NCI-H774 (cell line): ENCODE results near the gene LCMT1.
"Not testable (repeated sequence)": the region's sequence is repeated elsewhere in the genome, so short reads cannot be mapped to it uniquely, and the experiment has no call there.

Experiments
- DNase-seq: peaks from one replicate; lab custom pipeline; 2025; lab: John Stamatoyannopoulos, UW

The LCMT1 gene

DNA sequence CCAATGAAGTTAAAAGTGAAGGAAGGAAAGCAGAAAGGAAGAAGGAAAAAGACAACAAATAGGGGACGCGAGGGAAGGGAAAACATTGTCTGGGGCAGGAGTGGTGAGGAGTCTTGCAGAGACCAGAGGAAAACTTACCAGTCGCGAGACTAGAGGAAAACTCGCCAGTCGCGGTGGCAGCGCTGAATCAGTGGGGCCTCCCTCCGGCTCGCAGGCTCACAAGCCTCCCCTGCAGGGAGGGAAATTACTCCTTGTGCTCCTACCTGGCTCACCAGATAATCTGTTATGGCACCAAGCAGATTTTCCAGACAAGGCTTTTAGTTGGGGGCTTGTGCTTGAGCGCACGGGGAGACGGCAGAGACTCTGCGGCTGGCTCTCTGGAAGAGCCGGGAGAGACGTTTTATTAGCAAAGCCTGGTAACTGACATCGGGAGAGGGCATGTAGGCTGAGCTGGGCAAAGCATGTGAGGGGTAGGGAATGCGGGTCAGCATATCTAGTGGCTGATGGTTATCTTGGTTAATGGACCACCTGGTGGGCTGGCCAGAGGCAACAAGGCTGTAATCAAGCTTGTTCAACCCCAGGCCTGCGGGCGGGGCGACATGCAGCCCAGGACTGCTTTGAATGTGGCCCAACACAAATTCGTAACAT, 37.1 kb downstream of the LCMT1 start:
- DNase-seq: no peak

DNA sequence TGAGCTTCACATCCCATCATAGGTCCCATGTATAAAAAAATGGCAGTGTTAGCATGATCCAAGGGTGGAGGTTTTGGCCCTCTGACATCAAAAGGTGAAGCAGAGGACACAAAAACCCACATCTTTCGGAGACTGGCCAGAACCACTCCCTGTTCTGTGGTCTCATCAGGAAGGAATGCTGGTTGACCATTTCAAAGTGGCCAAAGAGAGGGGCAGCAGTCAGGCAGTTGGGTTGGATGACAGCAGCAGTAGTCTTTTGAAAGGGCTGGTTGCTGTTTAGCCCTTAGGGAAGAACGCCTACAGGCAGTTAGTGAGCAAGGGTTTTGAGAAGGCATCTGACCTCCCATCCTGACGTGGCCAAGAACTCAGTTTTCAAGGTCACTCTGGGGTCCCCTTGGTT, 40.5 kb downstream of the LCMT1 start:
- DNase-seq: no peak

DNA sequence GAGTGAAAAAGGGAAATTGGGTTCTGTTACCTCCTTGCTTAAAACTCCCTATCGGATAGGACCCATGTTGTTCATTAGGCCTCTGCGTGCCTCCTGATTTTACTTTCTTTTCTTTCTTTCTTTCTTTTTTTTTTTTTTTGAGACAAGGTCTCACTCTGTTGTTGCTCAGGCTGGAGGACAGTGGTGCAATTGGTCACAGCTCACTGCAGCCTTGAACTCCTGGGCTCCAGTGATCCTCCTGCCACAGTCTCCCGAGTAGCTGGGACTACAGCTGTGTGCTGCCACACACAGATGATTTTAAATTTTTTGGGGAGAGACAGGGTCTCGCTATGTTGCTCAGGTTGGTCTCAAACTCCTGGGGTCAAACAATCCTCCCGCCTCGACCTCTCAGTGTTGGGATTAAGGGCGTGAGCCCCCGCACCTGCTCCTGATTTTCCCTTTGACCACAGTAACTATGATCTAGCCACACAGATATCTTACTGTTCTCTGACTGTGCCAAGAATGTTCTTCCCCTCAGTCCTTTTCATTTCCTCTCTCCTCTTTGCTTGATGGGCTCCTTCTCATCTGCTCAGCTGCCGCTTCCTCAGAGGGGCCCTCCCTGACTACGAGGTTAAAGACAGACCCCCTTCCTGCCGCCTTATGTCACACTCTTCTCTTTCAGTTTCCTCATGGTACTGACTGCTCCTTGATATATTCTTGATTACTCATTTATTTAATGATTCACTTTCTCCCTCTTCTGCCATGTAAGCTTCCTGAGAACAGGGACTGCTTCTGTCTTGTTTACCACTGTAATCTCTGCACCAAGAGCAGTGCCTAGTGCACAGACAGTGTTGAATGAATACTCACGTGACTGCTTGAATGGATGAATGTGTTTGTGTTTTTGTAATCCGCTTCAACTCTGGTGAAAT, 44.3 kb downstream of the LCMT1 start:
- DNase-seq: no peak

DNA sequence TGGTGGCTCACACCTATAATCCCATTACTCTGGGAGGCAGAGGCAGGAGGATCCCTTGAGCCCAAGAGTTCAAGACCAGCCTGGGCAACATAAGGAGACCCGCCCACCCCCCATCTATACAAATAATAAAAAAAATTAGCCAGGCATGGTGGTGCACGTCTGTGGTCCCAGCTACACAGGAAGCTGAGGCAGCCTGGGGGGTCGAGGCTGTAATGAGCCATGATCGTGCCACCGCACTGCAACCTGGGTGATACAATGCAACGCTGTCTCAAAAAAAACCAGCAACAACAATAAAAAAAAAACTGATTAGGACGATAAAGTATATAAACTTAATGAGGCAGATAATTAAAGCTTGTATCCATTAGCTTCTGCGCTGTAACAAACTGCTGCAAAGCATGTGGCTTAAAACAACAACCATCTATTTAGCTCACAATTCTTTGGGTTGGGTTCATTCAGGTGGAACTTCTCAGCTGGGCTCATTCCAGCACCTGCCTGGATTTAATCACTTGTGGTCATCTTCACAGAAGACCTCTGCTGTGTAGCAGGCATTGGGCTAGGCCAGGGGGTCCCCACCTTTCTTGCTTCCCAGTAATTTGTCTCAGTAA, 45.8 kb downstream of the LCMT1 start:
- DNase-seq: no peak

DNA sequence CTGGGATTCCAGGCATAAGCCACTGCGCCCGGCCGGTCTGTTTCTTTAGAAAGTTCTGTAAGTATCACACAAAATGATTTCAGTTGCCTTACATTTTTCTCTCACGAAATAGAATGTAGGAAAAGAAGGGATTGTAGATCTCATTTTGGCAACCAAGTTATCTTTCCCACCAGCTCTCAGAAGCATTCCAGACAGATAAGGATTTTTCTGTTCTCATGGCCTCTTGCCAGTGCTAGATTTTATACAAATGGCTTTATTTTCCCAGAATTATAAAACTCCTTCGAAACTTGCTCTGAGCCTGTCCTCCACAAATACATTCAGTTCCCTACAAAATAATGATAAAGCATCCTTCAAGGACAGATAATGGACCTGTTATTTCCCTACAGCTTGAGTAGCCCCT, 46.9 kb downstream of the LCMT1 start:
- no peak for DNase-seq

DNA sequence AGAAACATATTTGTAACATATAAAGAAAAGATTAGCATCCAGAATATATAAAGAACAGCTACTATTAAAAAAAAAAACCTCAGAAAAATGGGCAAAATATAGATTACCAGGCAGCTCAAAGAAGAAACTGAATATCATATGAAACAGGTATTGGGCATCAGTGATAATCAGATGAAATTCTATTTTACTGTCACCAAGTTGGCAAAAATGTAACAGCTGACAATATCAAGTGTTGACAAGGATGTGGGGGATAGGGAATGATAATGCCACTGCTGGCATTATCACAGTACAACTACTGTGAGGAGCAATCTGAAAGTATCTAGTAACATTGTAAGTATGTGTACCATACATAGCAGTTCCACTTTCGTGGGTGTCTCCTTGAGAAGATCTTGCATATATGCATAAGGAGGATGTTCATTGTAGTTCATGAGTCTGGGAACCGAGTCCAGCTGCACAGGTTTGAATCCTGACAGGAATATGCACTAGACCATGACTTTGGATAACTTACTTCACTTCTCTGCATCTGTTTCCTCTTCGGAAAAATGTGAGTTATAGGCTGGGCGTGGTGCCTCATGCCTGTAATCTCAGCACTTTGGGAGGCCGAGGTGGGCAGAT, 50.3 kb downstream of the LCMT1 start:
- DNase-seq: no peak

DNA sequence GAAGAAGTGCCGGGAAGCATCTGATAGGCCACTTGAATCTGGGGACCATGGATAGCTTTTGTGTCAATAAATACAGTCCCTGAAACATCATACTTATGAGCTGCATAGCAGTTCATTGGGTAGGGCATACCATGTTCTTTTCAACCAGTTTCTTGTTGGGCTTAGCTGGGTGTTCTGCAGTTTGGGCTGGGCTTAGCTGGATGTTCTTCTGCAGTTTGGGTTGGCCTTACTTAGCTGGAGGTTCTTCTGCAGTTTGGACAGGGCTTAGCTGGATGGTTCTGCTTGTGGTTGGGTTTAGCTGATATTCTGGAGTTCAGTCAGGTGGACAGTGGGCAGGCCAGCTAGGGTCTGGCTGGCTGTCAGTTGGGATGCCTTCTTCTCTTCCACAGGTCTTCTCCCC, 52.1 kb downstream of the LCMT1 start:
- no peak for DNase-seq

DNA sequence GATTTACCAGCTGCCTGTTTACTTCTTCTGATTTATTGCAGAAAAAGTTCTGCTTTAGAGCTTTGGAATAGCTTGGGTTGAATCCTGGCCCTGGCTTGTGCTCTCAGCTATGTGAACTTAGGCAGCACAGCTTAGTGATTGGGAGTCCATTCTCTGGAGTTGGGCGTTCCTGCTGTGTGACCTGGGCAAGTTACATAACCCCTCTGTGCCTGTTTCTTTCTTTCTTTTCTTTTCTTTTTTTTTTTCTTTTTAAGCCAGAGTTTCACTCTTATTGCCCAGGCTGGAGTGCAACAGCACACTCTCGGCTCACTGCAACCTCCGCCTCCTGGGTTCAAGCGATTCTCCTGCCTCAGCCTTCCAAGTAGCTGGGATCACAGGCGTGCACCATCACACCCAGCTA, 53.7 kb downstream of the LCMT1 start:
- DNase-seq: no peak

DNA sequence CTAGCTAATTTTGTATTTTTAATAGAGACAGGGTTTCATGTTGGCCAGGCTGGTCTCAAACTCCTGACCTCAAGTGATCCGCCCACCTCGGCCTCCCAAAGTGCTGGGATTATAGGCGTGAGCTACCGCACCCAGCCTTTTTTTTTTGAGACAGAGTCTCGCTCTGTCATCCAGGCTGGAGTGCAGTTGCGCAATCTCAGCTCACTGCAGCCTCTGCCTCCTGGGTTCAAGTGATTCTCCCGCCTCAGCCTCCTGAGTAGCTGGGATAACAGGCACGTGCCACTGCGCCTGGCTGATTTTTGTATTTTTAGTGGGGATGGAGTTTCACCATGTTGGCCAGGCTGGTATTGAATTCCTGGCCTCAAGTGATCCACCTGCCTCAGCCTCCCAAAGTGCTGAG, 56.4 kb downstream of the LCMT1 start:
- not testable (repeated sequence) for DNase-seq

DNA sequence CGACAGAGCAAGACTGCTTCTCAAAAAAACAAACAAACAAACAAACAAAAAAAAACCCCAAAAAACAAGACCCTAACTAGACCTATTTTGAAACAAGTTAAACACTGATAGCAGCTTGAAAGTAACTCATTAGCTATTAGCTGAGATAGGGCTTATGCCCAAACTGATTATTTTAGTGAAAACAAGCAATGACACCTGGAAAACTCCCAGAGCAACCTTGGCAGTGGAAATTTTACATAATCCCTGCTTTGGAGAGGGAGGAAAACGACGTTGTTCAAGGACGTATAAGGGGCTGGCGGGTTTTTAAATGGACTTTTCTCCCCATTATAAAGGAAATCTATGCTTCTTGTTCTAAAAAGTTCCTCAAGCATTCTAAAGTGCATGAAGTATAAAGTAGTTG, 59.8 kb downstream of the LCMT1 start:
- no peak for DNase-seq

DNA sequence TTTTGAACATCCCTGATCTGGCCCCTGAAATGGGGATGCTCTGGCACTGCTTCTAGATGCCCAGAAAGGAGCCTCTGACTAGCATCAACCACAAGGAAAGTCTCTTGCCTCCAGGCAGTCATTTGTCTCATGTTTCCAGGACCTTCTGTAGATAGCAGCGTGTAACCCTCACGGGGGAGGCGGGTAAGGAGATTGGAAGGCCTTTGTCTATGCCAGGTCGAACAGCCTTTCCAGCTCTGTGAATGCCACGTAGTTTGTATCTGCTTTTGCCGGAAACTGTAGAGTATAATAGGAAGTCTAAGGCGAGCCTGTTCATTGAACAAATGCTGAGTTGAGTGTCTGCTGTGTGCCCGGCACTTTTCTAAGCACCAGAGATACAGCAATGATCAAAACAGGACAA, 61.3 kb downstream of the LCMT1 start:
- DNase-seq: no peak

DNA sequence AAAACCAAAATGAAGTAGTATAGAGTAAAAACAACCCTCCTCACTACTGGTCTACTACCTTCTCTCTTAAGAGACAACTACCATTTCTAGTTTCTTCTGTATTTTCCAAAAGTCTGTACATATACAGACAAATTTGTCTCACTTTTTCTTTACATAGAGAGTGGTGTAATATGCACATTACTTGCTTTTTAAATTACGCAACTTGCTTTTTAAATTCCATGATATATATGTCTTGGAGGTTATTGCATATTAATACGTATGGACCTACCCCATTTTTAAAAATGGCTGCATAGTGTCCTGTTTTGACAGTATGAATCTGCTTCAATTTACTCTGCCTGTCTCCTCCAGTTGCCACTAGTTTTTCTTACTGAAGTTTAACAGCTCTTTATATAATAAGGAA, 62.7 kb downstream of the LCMT1 start:
- no peak for DNase-seq

DNA sequence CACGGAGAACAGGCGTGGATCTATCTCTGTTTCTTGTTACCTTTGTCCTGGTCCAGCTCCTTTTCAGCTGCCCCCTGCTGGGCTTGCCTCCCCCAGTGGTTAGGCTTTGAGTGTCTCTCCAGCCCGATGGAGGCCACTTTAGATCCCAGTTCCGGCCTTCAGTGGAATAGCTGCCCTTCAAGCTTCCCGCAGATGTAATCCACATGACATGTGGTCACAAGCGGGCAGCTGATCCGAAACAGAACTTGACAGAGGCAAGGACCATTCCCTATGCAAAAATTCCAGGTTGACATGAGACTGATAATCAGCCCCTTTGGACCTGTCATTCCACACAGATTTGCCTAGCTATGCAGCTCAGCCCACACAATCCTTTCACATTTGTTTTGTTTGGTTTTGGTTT, 64.6 kb downstream of the LCMT1 start:
- DNase-seq: no peak

DNA sequence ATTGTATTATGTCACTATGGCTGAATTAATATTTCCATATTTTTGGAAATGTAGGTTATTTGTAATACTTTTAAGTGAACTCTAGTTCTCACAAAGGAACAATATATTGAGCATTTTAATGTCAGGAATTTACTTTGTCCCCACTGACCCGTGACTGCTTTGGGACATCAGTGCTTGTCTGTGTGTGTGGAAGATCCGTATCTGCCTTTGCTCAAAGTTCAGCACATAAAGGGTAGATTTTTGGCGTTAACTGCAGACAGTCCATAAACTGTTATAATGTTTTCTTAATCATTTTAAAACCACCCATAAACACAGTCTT, 65.9 kb downstream of the LCMT1 start:
- DNase-seq: no peak

DNA sequence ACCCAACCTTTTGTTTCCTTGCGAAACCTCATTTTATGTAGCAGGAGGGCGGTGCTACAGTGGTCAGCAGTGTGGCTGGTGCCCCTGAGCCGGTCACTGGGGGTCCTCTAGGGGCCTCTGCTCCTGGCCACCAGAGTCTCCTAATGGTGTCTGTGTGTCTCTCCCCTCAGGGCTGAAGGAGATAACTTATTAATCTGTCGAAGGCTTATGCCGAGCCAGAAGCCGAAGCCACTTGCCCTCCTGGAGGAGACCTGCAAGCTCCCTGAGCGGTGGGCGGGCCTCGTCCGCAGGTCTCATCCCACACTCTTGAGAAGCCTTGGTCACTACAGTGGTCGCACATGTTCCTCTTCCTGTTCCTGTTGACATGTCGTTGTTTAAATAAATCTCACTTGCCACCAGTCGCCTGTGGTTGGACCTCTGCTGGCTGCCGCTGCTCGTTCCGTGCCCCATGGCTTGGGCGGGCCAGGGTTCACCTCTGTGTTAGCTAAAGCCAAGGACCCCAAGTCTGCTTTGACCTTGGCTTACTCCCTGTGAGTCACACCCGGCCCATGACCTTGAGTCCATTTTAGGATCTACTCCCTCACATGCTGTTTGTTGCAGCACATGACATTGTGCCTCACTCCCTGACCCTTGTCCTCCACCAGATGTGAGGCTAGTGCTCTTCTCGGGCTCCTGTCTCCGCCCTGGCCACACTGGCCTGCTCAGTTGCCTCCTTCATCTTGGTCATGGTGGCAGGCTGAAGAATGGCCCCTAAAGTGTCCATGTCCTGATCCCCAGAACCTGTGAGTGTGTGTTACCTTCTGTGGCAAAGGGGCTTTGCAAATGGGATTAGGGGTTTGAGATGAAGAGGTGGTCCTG, 66.5 kb downstream of the LCMT1 start:
- no peak for DNase-seq

DNA sequence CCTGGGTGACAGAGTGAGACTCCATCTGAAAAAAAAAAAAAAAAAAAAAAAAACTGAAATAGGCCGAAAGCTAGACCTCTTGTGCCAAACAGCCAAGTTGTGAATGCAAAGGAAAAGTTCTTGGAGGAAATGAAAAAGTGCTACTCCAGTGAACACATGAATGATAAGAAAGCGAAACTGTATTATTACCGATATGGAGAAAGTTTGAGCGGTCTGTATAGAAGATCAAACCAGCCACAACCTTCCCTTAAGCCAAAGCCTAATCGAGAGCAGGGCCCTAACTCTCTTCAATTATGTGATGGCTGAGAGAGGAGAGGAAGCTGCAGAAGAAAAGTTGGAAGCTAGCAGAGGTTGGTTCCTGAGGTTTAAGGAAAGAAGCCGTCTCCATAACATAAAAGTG, 69.7 kb downstream of the LCMT1 start:
- not testable (repeated sequence) for DNase-seq

DNA sequence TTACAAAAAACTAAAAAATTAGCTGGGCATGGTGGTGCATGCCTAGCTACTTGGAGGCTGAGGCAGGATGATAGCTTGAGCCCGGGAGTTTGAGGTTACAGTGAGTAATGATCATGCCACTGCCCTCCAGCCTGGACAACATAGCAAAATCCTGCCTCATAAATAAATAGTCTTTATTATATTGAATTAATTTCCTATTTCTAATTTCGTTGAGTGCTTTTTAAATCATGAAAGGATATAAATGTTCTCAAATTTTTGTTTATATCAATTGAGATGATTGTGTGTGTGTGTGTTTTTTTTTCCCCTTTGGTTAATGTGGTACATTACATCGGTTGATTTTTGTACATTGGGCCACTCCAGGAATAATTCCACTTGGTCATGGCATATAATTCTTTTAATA, 73.2 kb downstream of the LCMT1 start:
- DNase-seq: no peak

DNA sequence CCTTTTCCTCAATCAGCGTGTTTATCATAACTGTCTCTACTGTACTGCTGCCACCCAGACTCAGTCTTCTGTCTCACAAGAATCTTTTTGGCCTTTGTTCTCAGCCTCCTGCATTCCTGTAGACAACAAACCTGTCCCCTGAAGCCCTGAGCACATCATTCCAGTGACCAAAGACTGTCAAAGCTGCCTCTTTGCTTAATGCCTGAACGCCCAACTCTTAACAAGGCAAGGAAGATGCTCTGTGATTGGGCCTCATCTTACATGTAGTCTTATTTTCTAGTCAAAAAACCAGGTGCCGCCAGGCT, 75.9 kb downstream of the LCMT1 start:
- DNase-seq: no peak

DNA sequence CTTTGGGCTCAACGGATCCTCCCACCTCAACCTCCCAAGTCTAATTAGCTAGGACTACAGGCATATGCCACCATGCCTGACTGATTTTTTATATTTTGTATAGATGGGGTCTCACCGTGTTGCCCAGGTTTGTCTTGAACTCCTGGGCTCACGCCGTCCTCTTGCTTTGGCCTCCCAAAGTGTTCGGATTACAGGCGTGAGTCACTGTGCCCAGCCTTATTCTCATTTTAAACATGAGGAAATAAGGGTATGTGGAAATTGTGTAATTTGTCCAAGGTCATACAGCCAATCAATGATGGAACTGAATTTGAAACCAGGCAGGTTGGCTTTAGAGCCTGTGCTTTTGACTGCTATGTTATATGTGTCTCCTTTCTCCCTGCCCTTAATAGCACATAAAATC, 77.8 kb downstream of the LCMT1 start:
- no peak for DNase-seq

DNA sequence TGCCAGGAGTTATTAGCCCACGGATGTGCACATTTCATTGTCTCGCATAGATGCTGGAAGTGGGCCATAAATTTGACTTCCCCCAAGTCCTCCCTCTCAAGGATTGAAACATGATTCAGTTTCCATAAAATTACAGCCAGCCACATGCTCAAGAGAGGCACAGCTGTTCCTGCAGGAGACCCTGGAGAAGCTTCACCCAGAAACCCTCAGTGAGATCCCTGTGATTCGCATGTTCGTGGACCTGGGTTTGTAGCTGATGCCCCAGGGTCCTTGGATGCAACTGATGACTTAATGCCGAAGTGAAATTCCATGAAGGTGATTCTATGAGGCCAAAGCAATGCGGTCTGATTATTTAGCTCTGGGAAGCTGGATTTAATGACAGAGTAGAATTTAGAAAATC, 80.6 kb downstream of the LCMT1 start:
- DNase-seq: no peak

DNA sequence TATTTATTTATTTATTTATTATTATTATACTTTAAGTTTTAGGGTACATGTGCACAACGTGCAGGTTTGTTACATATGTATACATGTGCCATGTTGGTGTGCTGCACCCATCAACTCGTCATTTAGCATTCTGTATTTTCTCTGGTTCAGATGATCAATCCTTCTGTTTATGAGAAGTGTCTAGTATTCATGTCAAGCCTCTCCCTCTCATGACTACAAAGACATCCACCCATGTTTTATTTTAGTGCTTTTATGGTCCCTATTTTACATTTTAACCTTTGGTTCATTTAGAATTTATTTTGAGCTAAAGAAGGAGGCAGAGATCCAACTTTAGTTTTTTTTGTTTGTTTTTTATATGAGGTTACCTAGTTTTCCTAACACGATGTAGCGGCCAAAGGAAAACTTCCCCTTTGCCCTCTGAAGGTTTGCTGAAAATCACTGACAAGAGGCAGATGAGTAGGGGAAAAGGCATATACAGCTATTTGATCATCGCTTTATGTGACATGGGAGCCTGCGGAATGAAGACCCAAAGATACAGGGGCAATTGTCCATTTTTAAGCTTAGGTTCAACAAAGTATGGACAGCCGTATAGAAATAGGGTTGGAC, 82.8 kb downstream of the LCMT1 start:
- DNase-seq: no peak

DNA sequence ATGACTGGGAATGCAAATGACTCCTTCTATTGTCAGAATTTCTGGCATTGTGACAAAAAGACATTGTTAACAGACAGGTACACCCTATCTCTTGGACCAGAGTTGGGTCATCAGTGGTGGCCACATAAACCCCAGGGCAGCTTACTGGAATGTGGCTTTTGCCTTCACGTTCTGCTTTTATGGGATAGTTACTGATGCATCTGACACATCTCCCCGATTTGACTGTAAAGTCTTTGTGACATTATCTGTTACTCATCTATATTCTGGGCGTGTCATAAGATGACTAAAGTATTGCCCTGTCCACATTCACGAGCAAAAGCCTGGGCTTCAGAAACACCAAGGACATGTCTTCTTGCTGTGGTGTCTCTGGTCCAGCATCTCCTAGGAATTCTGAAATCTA, 86.5 kb downstream of the LCMT1 start:
- DNase-seq: no peak
